Neural progenitor cell (in vitro differentiated cells): ENCODE results near the gene ELANE.

Experiments
- CTCF ChIP-seq: fragments of 200-600 bp; sonication (generic); IDR thresholded peaks from 2 replicates; pipeline ENCODE4 v1.5.1; 2017; ENCODE audit warnings: antibody characterized with exemption, mild to moderate bottlenecking
- EZH2 ChIP-seq: fragments of 200-600 bp; sonication (generic); IDR thresholded peaks from 2 replicates; pipeline ENCODE4 v1.6.1; 2017; ENCODE audit warnings: antibody characterized with exemption, mild to moderate bottlenecking, moderate library complexity
- EZH2phosphoT487 ChIP-seq: fragments of 200-600 bp; sonication (generic); IDR thresholded peaks from 2 replicates; pipeline ENCODE4 v1.6.1; 2017; ENCODE audit warnings: antibody characterized with exemption

- TF ChIP-seq CTCF, result no peak
- no peak for TF ChIP-seq EZH2
- TF ChIP-seq EZH2phosphoT487, result no peak
Measured at GRCh38 chr19:870314-870713, 18.2 kb downstream of the ELANE start.
